Measurements from ENCODE around the gene SYP. TPM values are rescaled to one million over a fixed set of nuclear protein-coding genes. Genes with fewer than 3 reads are reported as not detected.

SYP gene
- total RNA-seq, 4 donors from 2014 or later: 2.9 to 10.5 (median 5.4) TPM

GRCh38 chrX:49161632-49162031 is 38.4 kb downstream of the SYP start:
- H3K27ac ChIP-seq: no peak overlapping the region
- TF ChIP-seq CTCF (IDR thresholded peaks at IDR 0.05): no peak
- TF ChIP-seq POLR2AphosphoS5 (IDR thresholded peaks at IDR 0.05): no peak
- TF ChIP-seq POLR2A (IDR thresholded peaks at IDR 0.05): no peak
- TF ChIP-seq EP300 (IDR thresholded peaks at IDR 0.05): no peak
- WGBS, 2 donors (ENCODE audit: low coverage in 1 of 2): 86 to 89% methylated on average over 1 to 4 of the region's 5 CpGs

GRCh38 chrX:49160908-49161307 is 39.1 kb downstream of the SYP start:
- TF ChIP-seq EP300 (IDR thresholded peaks at IDR 0.05) (no peak), CTCF (IDR thresholded peaks at IDR 0.05) (no peak), POLR2AphosphoS5 (IDR thresholded peaks at IDR 0.05) (no peak), POLR2A (IDR thresholded peaks at IDR 0.05) (no peak)
- Histone ChIP-seq H3K4me1 (peaks cover 0 to 26% (median 0%) of the 10 kb centered on the region in 3 donors), H3K36me3 (no peaks in the 10 kb centered on the region), H3K4me3 (no peak overlapping the region), H3K9me3 (no peaks in the 10 kb centered on the region), H3K27me3 (no peaks in the 10 kb centered on the region), H3K27ac (no peak overlapping the region)
- ATAC-seq: no peak
- WGBS, 2 donors (ENCODE audit: low coverage in 1 of 2): 100% methylated on average over 2 of the region's 2 CpGs; no CpG with 5 or more reads in 1 of the 2 donors

More at GRCh38 chrX:49161632-49162031, 38.4 kb downstream of the SYP start:
- Histone ChIP-seq H3K27me3 (no peaks in the 10 kb centered on the region), H3K4me1 (peaks cover 0 to 25% (median 0%) of the 10 kb centered on the region in 3 donors), H3K9me3 (no peaks in the 10 kb centered on the region), H3K36me3 (no peaks in the 10 kb centered on the region), H3K4me3 (no peak overlapping the region)
- ATAC-seq: no peak

- Histone ChIP-seq H3K9me3 (no peaks in the 10 kb centered on the region), H3K27ac (no peak overlapping the region), H3K27me3 (no peaks in the 10 kb centered on the region), H3K4me3 (no peak overlapping the region), H3K4me1 (peaks cover 0 to 10% (median 0%) of the 10 kb centered on the region in 3 donors), H3K36me3 (no peaks in the 10 kb centered on the region)
- no peak for ATAC-seq
- WGBS, 2 donors (ENCODE audit: low coverage in 1 of 2): no CpG with 5 or more reads among the region's 25 CpGs
- TF ChIP-seq EP300 (IDR thresholded peaks at IDR 0.05): no peak
- no peak for TF ChIP-seq CTCF (IDR thresholded peaks at IDR 0.05)
- TF ChIP-seq POLR2A (IDR thresholded peaks at IDR 0.05): no peak
- no peak for TF ChIP-seq POLR2AphosphoS5 (IDR thresholded peaks at IDR 0.05)
These were observed 42.8 kb downstream of the SYP start for GRCh38 chrX:49157194-49157593.

- 61% methylated on average over 7 of the region's 65 CpGs; no CpG with 5 or more reads in 1 of the 2 donors for WGBS, 2 donors (ENCODE audit: low coverage in 1 of 2)
- ATAC-seq: peak; percentile 93
- peak; percentile 19 to 48 for TF ChIP-seq POLR2A (IDR thresholded peaks at IDR 0.05)
- peak; percentile 53 for TF ChIP-seq POLR2AphosphoS5 (IDR thresholded peaks at IDR 0.05)
- TF ChIP-seq EP300 (IDR thresholded peaks at IDR 0.05): no peak
- TF ChIP-seq CTCF (IDR thresholded peaks at IDR 0.05): peak; percentile 58 to 89 (median 84)
These were observed 43.8 kb downstream of the SYP start for GRCh38 chrX:49155900-49156837.

More at GRCh38 chrX:49155900-49156837, 43.8 kb downstream of the SYP start:
- no peaks in the 10 kb centered on the region for H3K36me3 ChIP-seq
- no peaks in the 10 kb centered on the region for H3K9me3 ChIP-seq
- no peaks in the 10 kb centered on the region for H3K27me3 ChIP-seq
- H3K4me3 ChIP-seq: peak overlapping the region; percentile 57 to 75
- H3K27ac ChIP-seq: peak overlapping the region; percentile 90 to 99 (median 95)
- peaks cover 0 to 10% (median 0%) of the 10 kb centered on the region in 3 donors for H3K4me1 ChIP-seq
